Heart right ventricle (tissue), 16 donors: Measurements from ENCODE around the gene PPP2R3B. TPM values are rescaled to one million over a fixed set of nuclear protein-coding genes. Genes with fewer than 3 reads are reported as not detected.

ENCODE experiments used
- ATAC-seq, 8 donors: fragments of 200-7000 bp; cut with Tn5 transposase; one replicate each; pipeline ENCODE4 v1.9.1; 2020; ENCODE audit warnings: mild to moderate bottlenecking in 8 of 8, moderate library complexity in 8 of 8, moderate number of reproducible peaks in 1 of 8
- DNase-seq, 2 donors: peaks; one replicate each; pipeline ENCODE4 v3.0.0-alpha.2; 2020
- H3K27ac ChIP-seq, 10 donors: fragments of 200-600 bp; sonication (generic) in 2 of 10; one replicate each; pipeline versions ENCODE4 v1.5.0 to v1.8.0; 2020 to 2022; ENCODE audit warnings: mild to moderate bottlenecking in 3 of 10
- H3K27me3 ChIP-seq, 7 donors: fragments of 200-600 bp; one replicate each; pipeline ENCODE4 v1.8.0; 2021 to 2022; ENCODE audit warnings: mild to moderate bottlenecking in 2 of 7
- H3K36me3 ChIP-seq, 9 donors: fragments of 200-600 bp; sonication (generic) in 1 of 9; one replicate each; pipeline versions ENCODE4 v1.5.0 to v1.8.0; 2020 to 2022; ENCODE audit warnings: mild to moderate bottlenecking in 2 of 9
- H3K4me1 ChIP-seq, 9 donors: fragments of 200-600 bp; sonication (generic) in 1 of 9; one replicate each; pipeline versions ENCODE4 v1.5.0 to v1.8.0; 2020 to 2022; ENCODE audit warnings: mild to moderate bottlenecking in 4 of 9
- H3K4me3 ChIP-seq, 10 donors: fragments of 200-600 bp; sonication (generic) in 2 of 10; one replicate each; pipeline versions ENCODE4 v1.5.0 to v1.8.0; 2020 to 2022; ENCODE audit warnings: mild to moderate bottlenecking in 7 of 10, moderate library complexity in 2 of 10
- H3K9me3 ChIP-seq, 11 donors: fragments of 200-600 bp in 10 of 11; sonication (generic) in 2 of 11; one replicate each; pipeline versions ENCODE4 v1.5.0 to v1.8.0; 2013 to 2022; ENCODE audit warnings: mild to moderate bottlenecking in 2 of 11, control low read depth in 1 of 11, moderate library complexity in 1 of 11
- CTCF ChIP-seq, 9 donors: fragments of 200-600 bp; sonication (generic) in 2 of 9; IDR thresholded peaks; one replicate each; pipeline versions ENCODE4 v1.5.0 to v1.8.0; 2021 to 2022; ENCODE audit warnings: antibody characterized with exemption in 9 of 9, mild to moderate bottlenecking in 5 of 9, moderate library complexity in 1 of 9
- WGBS, 2 donors: extraction: QIAGEN DNeasy Blood & Tissue Kit; methylation state at CpG; one replicate each; pipeline ENCODE4 v1.1.7; 2013; ENCODE audit warnings: inconsistent platforms in 1 of 2; 5-methylcytosine and 5-hydroxymethylcytosine counted together
- intact Hi-C, 10 donors: fragments of 100-400 bp; cut with DNase I; formaldehyde crosslinking; loops; one replicate each; pipeline versions ENCODE4 v1.11.1 to v1.14.2; 2022
- polyA plus RNA-seq, 2 donors: library from polyadenylated mRNA; stranded (reverse); fragments of 200-250 nt; gene quantifications; one replicate each; pipeline ENCODE4 v1.2.3, GENCODE V29; 2013
- total RNA-seq, 10 donors: library from RNA; stranded (reverse); fragmentation: NEBNext Ultra II Directional in 3 of 10; extraction: Animal tissue kit (Norgen Biotek cat#: 25700) in 3 of 10; gene quantifications; one replicate each; pipeline versions ENCODE4 v1.2.1 to v1.2.4, GENCODE V29; 2021 to 2023
- donor health status: Arrhythmogenic right ventricular cardiomyopathy.
- donor health status: ischemic (EF 13 %, LVEDD 7.1; RV severe dilation, severe dysfunction).
- donor health status: healthy with polysubstance abuse.
- donor health status: DM: no; HTN: yes; CAD: no.
- donor health status: DM: no; HTN: no; CAD: no.
- donor health status: ischemic (EF 25% LVEDD 6.9; RV normal size, moderate dysfunction).
- donor health status: ischemic (EF 25% LVEDD 5.7; RV mildly dilated, moderate dysfunction).
- donor health status: healthy.
- donor health status: DM: yes; HTN: yes; CAD: no.
- donor health status: Ischemic cardiomyopathy.
- donor health status: ischemic (EF 35%, LVEDD 5.7; RV mildly dilated, moderate dysfunction).
- donor health status: nonischemic (EF 11% LVEDD 7.7; RV severe dilation, severe dysfunction).
- donor health status: DM: yes; HTN: yes; CAD: no.
- donor health status: PGD.
- donor health status: ischemic (EF 29% LVEDD 5.4; RV normal size, mild dysfunction).
- donor health status: nonischemic (EF 23%, LVEDD 6.1; RV moderate dilation, normal function).

PPP2R3B gene
- total and polyA plus RNA-seq, 12 donors, result 73.9 to 362 (median 128) TPM

GRCh38 chrX:333611-334311, 52.9 kb downstream of the PPP2R3B start:
- peaks cover 0 to 58% (median 22%) of the 10 kb centered on the region in 9 donors for H3K36me3 ChIP-seq
- DNase-seq, result no peak
- 92 to 94% methylated on average over 50 to 51 of the region's 51 CpGs for WGBS, 2 donors
- ATAC-seq, result no peak
- peaks cover 0 to 15% (median 11%) of the 10 kb centered on the region in 9 donors for H3K4me1 ChIP-seq
- no peaks in the 10 kb centered on the region for H3K9me3 ChIP-seq
- no peak for TF ChIP-seq CTCF (IDR thresholded peaks at IDR 0.05)
- intact Hi-C loops, result no loop called here
- no peak overlapping the region for H3K27ac ChIP-seq
- H3K27me3 ChIP-seq, result peaks cover 0 to 19% (median 10%) of the 10 kb centered on the region in 7 donors
- no peak overlapping the region for H3K4me3 ChIP-seq

GRCh38 chrX:332916-333610, 53.6 kb downstream of the PPP2R3B start:
- no peak overlapping the region for H3K4me3 ChIP-seq
- peak in 2 of 8 donors; percentile 3 to 6 for ATAC-seq
- no peaks in the 10 kb centered on the region for H3K9me3 ChIP-seq
- H3K27me3 ChIP-seq, result peaks cover 0 to 19% (median 10%) of the 10 kb centered on the region in 7 donors
- peaks cover 0 to 15% (median 11%) of the 10 kb centered on the region in 9 donors for H3K4me1 ChIP-seq
- intact Hi-C loops, result no loop called here
- H3K36me3 ChIP-seq, result peaks cover 0 to 52% (median 22%) of the 10 kb centered on the region in 9 donors
- 95% methylated on average over 33 of the region's 33 CpGs for WGBS, 2 donors
- no peak overlapping the region for H3K27ac ChIP-seq
- TF ChIP-seq CTCF (IDR thresholded peaks at IDR 0.05), result no peak
- DNase-seq, result no peak

- WGBS, 2 donors, result 90 to 95% methylated on average over 23 of the region's 23 CpGs
- Histone ChIP-seq H3K27ac (no peak overlapping the region), H3K9me3 (no peaks in the 10 kb centered on the region), H3K4me1 (peaks cover 0 to 15% (median 11%) of the 10 kb centered on the region in 9 donors), H3K4me3 (no peak overlapping the region), H3K27me3 (peaks cover 0 to 19% (median 10%) of the 10 kb centered on the region in 7 donors), H3K36me3 (peaks cover 0 to 46% (median 19%) of the 10 kb centered on the region in 9 donors)
- peak in 3 of 8 donors; percentile 4 to 5 (median 4) for ATAC-seq
- no peak for DNase-seq
- TF ChIP-seq CTCF (IDR thresholded peaks at IDR 0.05), result no peak
- intact Hi-C loops, result no loop called here
Measured at GRCh38 chrX:332496-332860, 54.2 kb downstream of the PPP2R3B start.

- 60 to 61% methylated on average over 33 to 35 of the region's 35 CpGs for WGBS, 2 donors
- peak in 6 of 8 donors; percentile 9 to 35 (median 12) for ATAC-seq
- H3K27me3 ChIP-seq, result peaks cover 0 to 22% (median 10%) of the 10 kb centered on the region in 7 donors
- H3K36me3 ChIP-seq, result peaks cover 0 to 41% (median 16%) of the 10 kb centered on the region in 9 donors
- no peak for TF ChIP-seq CTCF (IDR thresholded peaks at IDR 0.05)
- no peak overlapping the region for H3K27ac ChIP-seq
- intact Hi-C loops, result no loop called here
- H3K4me3 ChIP-seq, result peak overlapping the region in 3 of 10 donors; percentile 21 to 41 (median 36)
- H3K4me1 ChIP-seq, result peaks cover 0 to 15% (median 11%) of the 10 kb centered on the region in 9 donors
- no peaks in the 10 kb centered on the region for H3K9me3 ChIP-seq
- DNase-seq, result no peak
Measured at GRCh38 chrX:331825-332495, 54.7 kb downstream of the PPP2R3B start.
